ENCODE results near the gene DOCK9.

DNA sequence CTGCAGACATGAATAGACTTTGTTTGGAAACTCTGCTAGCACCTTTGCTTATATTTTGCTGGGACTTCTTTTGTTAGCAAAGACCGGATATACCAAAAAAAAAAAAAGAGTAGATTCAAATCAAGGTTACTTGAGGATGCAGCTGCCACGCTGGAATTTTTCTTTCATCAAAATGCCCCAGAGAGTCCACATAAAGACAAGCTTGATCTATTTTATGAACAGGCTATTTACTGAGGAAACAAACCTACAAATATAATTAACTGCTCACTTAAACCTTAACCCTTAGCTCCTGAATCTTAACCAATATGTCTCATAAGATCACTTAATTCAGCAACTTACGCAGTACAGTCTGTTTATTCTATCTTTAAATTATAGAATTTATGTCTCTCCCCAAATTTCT lies 27.1 kb upstream of the DOCK9 start:
- no peak for TF ChIP-seq EZH2 (IDR thresholded peaks at IDR 0.05; ENCODE audit: borderline replicate concordance, low read length)
- TF ChIP-seq, protein P1, sequence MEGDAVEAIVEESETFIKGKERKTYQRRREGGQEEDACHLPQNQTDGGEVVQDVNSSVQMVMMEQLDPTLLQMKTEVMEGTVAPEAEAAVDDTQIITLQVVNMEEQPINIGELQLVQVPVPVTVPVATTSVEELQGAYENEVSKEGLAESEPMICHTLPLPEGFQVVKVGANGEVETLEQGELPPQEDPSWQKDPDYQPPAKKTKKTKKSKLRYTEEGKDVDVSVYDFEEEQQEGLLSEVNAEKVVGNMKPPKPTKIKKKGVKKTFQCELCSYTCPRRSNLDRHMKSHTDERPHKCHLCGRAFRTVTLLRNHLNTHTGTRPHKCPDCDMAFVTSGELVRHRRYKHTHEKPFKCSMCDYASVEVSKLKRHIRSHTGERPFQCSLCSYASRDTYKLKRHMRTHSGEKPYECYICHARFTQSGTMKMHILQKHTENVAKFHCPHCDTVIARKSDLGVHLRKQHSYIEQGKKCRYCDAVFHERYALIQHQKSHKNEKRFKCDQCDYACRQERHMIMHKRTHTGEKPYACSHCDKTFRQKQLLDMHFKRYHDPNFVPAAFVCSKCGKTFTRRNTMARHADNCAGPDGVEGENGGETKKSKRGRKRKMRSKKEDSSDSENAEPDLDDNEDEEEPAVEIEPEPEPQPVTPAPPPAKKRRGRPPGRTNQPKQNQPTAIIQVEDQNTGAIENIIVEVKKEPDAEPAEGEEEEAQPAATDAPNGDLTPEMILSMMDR (IDR thresholded peaks at IDR 0.05; ENCODE audit: low read length) = no peak
